Measurements from ENCODE around the gene SETBP1. TPM values are rescaled to one million over a fixed set of nuclear protein-coding genes. Genes with fewer than 3 reads are reported as not detected.

SETBP1 gene
- total RNA-seq, 4 donors from 2014 or later, result 16.2 to 33.6 (median 24.4) TPM

GRCh38 chr18:45023519-45023918 lies 342.8 kb downstream of the SETBP1 start:
- Histone ChIP-seq H3K4me3 (no peak overlapping the region), H3K27me3 (no peaks in the 10 kb centered on the region), H3K36me3 (no peaks in the 10 kb centered on the region), H3K4me1 (peaks cover 0 to 5% (median 0%) of the 10 kb centered on the region in 4 donors), H3K27ac (peak overlapping the region in 1 of 4 donors; percentile 1), H3K9me3 (no peaks in the 10 kb centered on the region)
- 75 to 91% methylated on average over 5 of the region's 5 CpGs for WGBS, 2 donors (ENCODE audit: low coverage in 1 of 2)
- TF ChIP-seq POLR2A (IDR thresholded peaks at IDR 0.05) (no peak), EP300 (IDR thresholded peaks at IDR 0.05; ENCODE audit: low read depth) (no peak), POLR2AphosphoS5 (IDR thresholded peaks at IDR 0.05) (no peak), CTCF (IDR thresholded peaks at IDR 0.05) (no peak)
- DNase-seq, result no peak
- intact Hi-C loops (cut with DNase I; ENCODE audit: low total_unique reads), result no loop called here
- in situ Hi-C loops (cut with MboI; ENCODE audit: low pct_ligation_motif_present in 1 of 4, low pct_unique_long_range_greater_than_20kb in 1 of 4, low sequenced_read_pairs in 3 of 4), result no loop called here

GRCh38 chr18:45024357-45025088 lies 343.8 kb downstream of the SETBP1 start:
- H3K36me3 ChIP-seq, result no peaks in the 10 kb centered on the region
- no peaks in the 10 kb centered on the region for H3K9me3 ChIP-seq
- H3K27ac ChIP-seq, result no peak overlapping the region
- intact Hi-C loops (cut with DNase I; ENCODE audit: low total_unique reads) (no loop called here), in situ Hi-C loops (cut with MboI; ENCODE audit: low pct_ligation_motif_present in 1 of 4, low pct_unique_long_range_greater_than_20kb in 1 of 4, low sequenced_read_pairs in 3 of 4) (no loop called here)
- no peak overlapping the region for H3K4me3 ChIP-seq
- H3K27me3 ChIP-seq, result no peaks in the 10 kb centered on the region
- H3K4me1 ChIP-seq, result peaks cover 0 to 5% (median 0%) of the 10 kb centered on the region in 4 donors
- no peak for DNase-seq
- 85 to 87% methylated on average over 3 to 4 of the region's 4 CpGs for WGBS, 2 donors (ENCODE audit: low coverage in 1 of 2)
- TF ChIP-seq POLR2AphosphoS5 (IDR thresholded peaks at IDR 0.05) (no peak), CTCF (IDR thresholded peaks at IDR 0.05) (no peak), EP300 (IDR thresholded peaks at IDR 0.05; ENCODE audit: low read depth) (no peak), POLR2A (IDR thresholded peaks at IDR 0.05) (no peak)

DNA sequence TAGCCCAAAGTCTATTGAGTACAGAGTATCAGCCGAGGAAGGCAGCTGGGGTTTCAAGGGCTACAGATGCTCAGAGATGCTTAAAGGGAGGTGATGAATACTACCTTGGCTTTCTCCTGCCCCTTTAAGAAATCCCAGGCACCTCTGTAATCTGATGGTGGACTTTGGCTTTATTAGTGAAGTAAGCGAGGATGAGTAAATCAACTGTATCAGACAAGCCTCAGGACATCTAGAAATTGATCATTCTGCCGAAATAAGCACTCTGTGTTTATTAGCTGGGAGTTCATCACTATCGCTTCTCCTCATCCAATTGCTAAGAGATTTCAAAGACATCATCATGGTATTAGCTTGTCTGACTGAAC lies 344.4 kb downstream of the SETBP1 start:
- no peak overlapping the region for H3K27ac ChIP-seq
- no peaks in the 10 kb centered on the region for H3K27me3 ChIP-seq
- 80 to 81% methylated on average over 2 to 4 of the region's 4 CpGs for WGBS, 2 donors (ENCODE audit: low coverage in 1 of 2)
- no peak for DNase-seq
- TF ChIP-seq EP300 (IDR thresholded peaks at IDR 0.05; ENCODE audit: low read depth) (no peak), CTCF (IDR thresholded peaks at IDR 0.05) (no peak), POLR2AphosphoS5 (IDR thresholded peaks at IDR 0.05) (no peak), POLR2A (IDR thresholded peaks at IDR 0.05) (no peak)
- in situ Hi-C loops (cut with MboI; ENCODE audit: low pct_ligation_motif_present in 1 of 4, low pct_unique_long_range_greater_than_20kb in 1 of 4, low sequenced_read_pairs in 3 of 4), result no loop called here
- intact Hi-C loops (cut with DNase I; ENCODE audit: low total_unique reads), result no loop called here
- H3K4me1 ChIP-seq, result peaks cover 0 to 5% (median 0%) of the 10 kb centered on the region in 4 donors
- H3K4me3 ChIP-seq, result no peak overlapping the region
- H3K36me3 ChIP-seq, result no peaks in the 10 kb centered on the region
- H3K9me3 ChIP-seq, result no peaks in the 10 kb centered on the region

- no peak for TF ChIP-seq EP300 (IDR thresholded peaks at IDR 0.05; ENCODE audit: low read depth)
- H3K4me1 ChIP-seq, result peaks cover 0 to 5% (median 0%) of the 10 kb centered on the region in 4 donors
- in situ Hi-C loops (cut with MboI; ENCODE audit: low pct_ligation_motif_present in 1 of 4, low pct_unique_long_range_greater_than_20kb in 1 of 4, low sequenced_read_pairs in 3 of 4) (no loop called here), intact Hi-C loops (cut with DNase I; ENCODE audit: low total_unique reads) (no loop called here)
- 81 to 94% methylated on average over 2 to 3 of the region's 3 CpGs for WGBS, 2 donors (ENCODE audit: low coverage in 1 of 2)
- H3K27ac ChIP-seq, result no peak overlapping the region
- no peaks in the 10 kb centered on the region for H3K27me3 ChIP-seq
- H3K36me3 ChIP-seq, result no peaks in the 10 kb centered on the region
- DNase-seq, result no peak
- no peaks in the 10 kb centered on the region for H3K9me3 ChIP-seq
- H3K4me3 ChIP-seq, result no peak overlapping the region
Measured at GRCh38 chr18:45026162-45026561, 345.5 kb downstream of the SETBP1 start.

- intact Hi-C loops (cut with DNase I; ENCODE audit: low total_unique reads), result no loop called here
- WGBS, 2 donors (ENCODE audit: low coverage in 1 of 2), result 79 to 91% methylated on average over 5 to 8 of the region's 8 CpGs
- no peaks in the 10 kb centered on the region for H3K36me3 ChIP-seq
- H3K27ac ChIP-seq, result no peak overlapping the region
- H3K9me3 ChIP-seq, result no peaks in the 10 kb centered on the region
- DNase-seq, result no peak
- in situ Hi-C loops (cut with MboI; ENCODE audit: low pct_ligation_motif_present in 1 of 4, low pct_unique_long_range_greater_than_20kb in 1 of 4, low sequenced_read_pairs in 3 of 4), result no loop called here
- H3K4me3 ChIP-seq, result no peak overlapping the region
- H3K27me3 ChIP-seq, result no peaks in the 10 kb centered on the region
- H3K4me1 ChIP-seq, result no peaks in the 10 kb centered on the region
- TF ChIP-seq CTCF (IDR thresholded peaks at IDR 0.05) (no peak), EP300 (IDR thresholded peaks at IDR 0.05; ENCODE audit: low read depth) (no peak), POLR2A (IDR thresholded peaks at IDR 0.05) (no peak), POLR2AphosphoS5 (IDR thresholded peaks at IDR 0.05) (no peak)
Measured at GRCh38 chr18:45034179-45034578, 353.5 kb downstream of the SETBP1 start.
